HG02623 (cell line): ENCODE data around the gene SERPINB11.
"Not testable (repeated sequence)": the region's sequence is repeated elsewhere in the genome, so short reads cannot be mapped to it uniquely, and the experiment has no call there.

ENCODE experiments used
- ATAC-seq: cut with Tn5 transposase; IDR thresholded peaks from one replicate; pipeline ENCODE4 v1.9.1; 2021; ENCODE audit warnings: moderate library complexity; ENCODE audit not compliant: unreplicated experiment

The SERPINB11 gene

DNA sequence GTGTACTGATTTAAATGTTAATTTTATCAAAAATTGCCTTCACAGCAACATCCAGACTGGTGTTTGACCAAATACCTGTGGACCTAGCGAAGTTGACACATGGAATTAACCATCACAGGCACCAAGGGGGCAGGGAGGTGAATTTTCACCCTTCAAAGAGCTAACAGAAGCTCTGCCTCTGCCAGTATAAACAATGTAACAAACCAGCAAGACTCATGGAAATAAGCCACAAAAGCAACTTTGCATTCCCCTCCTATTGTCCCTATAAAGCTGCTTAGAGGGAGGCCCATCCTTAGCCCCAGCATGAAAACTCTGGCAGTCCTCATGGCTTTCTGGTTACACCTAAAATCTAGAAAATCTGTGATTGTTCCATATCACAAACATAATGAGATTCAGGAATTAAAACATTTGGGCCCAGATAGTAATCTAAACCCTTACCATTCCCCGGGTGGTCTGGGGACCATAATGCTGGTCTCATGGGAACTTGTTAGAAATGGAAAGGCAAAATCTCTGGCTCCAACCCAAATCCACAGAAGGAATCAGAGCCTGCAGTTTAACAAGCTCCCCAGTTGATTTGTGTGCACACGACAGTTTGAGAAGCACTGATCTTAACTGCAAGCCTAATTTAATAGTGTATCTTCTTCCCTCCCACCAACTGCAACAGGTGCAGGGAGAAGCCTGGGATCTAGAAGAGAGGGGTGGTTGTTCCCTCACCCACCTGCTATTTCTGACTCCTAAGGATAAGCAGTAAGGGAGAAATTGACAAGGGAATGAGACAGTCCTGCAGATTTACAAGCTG lies 23.1 kb downstream of the SERPINB11 start:
- ATAC-seq, result no peak

DNA sequence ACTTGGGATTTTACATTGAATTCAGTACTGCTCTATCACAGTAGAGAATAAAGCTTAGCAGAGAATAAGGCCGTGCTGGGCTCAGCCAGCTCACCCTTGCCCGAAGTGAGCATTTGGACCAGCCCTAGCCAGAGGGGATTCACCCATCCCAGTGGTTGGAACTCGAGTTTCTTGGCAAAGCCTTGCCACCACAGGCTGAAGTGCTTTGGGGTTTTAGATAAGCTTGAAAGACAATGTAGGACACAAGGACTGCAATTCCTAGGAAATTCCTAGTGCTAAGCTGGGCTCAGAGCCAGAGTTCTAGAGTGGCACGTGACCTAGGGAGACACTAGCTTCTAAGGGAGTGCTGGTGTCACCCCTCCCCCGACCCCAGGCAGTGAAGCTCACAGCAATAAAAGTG lies 28.0 kb downstream of the SERPINB11 start:
- no peak for ATAC-seq

DNA sequence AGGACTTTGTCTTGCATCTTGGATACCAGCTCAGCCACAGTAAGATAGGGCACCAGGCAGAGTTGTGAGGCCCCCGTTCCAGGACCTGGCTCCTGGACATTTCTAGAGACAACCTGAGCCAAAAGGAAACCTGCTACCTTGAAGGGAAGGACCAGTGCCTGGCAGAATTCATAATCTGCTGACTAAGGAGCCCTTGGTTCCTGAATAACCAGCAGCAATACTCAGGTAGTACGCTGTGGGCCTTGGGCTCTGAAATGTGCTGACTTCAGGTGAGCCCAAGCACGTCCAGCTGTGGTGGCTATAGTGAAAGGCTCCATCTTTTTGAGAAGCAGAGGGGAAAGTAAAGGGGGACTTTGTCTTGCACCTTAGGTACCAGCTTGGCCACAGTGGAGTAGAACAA lies 28.5 kb downstream of the SERPINB11 start:
- no peak for ATAC-seq

DNA sequence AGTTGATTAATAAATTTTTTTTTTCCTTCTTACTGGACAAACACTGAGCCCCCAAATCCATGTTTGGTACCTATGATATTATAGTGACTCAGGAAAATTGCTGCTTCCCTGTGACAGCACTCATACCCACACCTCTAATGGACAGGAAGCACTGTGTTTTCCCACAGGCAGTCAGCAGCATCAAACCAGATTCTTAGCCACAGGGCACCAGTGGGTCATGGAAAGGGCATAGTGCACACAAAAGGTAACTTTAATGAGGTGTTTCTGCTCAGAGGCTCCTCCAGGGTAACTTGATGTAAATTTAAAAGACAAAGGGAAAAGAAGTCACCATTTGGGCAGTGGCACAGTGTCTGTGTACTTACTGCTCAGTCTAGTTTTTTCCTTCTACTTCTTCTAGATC lies 34.1 kb downstream of the SERPINB11 start:
- ATAC-seq, result no peak

DNA sequence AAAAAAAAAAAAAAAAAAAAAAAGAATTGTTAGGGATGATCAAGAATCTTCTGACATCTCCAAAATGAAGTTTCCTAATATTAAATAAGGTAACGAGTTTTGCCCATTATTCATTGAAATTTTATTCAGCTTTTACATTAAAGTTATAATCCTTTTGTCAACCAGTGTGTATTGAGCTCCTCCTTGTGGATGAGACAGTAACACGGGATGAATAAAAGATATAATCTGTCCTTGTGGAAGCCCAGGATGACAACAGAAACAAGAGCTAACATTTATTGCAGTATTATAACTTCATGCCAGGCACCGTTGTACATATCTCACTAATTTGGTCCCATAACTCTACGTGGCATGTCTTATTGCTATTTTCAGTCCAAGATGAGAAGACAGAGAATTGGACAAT lies 39.0 kb downstream of the SERPINB11 start:
- ATAC-seq, result no peak

DNA sequence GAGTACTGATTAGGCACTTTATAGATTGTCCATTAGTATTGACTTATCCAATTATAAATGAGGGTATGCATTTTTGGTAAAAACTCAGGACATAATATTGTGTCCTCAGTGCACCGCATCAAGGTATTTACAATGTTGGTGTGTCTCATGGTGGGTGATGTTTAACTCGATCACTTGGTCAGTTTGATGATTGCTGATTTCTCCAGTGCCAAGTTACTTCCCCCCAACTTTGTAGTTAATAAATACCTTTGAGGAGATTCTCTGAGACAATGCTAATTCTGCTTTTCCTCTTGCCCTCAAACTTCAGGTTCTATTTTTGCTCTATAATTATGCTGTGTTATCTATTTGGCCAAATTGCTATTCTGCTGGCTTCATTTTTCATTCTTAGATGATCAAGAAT lies 44.2 kb downstream of the SERPINB11 start:
- ATAC-seq, result no peak

DNA sequence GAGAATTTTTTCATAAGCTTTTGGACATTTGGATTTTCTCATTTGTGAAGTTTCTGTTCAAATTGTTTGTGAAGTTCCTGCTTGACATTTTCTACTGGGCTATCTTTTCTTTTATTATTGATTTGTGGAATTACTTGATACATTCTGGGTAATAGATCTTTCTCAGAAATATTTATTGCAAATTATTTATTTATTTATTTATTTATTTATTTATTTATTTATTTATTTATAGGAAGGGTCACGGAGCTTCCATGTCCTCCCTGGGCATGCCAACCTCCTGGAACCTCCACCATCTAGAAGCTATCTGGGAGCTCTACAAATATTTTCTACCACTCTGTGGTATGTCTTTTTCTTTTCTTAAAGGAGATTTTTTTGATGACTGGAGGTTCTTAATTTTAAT lies 46.7 kb downstream of the SERPINB11 start:
- ATAC-seq, result no peak

DNA sequence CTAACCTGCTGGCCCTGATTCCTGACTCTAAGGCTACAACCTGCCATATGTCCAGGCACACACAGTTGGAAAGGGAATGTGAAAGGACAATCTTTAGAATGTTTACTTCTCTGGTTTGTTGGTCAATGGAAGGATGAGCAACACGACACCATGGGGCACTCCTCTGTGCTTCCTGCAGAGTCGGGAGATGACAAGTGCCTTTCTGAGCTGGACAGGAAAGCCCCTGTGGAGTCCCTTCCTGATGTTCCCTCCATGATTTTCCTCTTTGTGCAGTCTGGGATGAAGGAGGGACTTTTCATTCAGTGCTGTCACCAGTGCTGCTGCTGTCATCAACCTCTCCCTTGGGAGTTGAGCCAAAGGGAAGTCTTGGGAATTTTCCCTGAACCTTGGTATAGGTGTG lies 49.9 kb downstream of the SERPINB11 start:
- ATAC-seq, result no peak

DNA sequence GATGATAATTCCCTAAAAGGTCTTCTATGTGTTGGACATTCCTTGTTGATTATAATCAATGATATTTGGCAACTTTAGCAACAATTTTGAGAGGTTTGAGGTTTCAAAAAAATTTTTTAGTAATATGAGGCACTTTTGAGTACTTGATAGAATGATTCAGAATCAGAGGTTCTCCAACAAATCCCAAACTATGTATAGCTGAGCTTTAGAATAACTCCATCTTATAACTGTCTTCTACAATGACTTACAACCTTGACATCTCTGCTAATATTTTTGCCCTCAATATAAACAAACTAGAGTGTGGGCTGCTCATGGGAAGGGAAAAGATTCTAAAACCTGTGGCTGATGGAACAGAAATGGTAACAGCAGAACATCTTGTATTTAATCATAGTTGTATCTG lies 50.9 kb downstream of the SERPINB11 start:
- ATAC-seq, result no peak

DNA sequence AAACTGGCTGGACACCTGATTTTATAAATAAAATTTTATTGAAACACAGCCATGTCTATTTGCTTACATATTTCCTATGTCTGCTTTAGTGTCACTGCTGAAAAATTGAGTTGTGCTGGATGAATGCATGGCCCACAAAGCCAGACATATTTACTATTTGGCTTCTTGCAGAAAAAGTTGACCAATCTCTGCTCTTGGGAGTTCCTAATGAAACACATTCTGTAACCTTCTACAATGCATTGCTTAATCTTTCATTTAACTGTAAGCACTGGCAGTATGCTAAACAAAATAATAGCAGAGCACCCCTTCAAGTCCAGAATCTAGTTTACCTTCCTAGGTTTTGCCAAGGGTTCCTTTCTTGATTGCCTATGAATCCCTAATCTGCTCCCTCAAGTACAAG lies 54.8 kb downstream of the SERPINB11 start:
- ATAC-seq, result no peak

DNA sequence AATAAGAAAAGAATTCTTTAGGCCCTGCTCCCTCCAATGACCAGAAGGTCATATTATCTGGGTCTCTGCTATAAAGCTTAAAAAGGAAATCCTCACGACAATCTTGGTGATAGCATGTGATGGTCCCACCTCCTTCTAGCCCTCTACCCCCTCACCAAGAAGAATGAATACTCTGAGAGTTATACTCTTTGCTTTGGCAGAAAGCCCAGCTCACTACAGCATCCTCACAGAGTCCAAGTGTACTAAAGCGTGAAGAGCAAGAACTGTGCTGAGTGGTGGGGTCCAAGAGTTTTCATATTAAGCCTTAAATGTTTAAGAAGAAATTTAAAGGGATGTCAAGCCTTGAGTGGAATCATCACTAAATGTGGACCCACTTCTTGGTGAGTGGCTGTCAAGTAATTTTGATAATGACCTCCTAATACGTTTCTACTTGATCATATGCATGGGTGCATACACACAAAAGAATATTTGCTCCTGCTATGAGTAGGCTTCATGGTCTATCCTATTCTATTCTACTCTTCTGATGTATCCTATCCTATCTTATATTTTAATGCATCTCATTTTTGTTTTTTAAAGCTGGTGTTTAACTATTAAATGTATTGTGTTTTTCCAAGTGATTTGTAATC lies 56.0 kb downstream of the SERPINB11 start:
- no peak for ATAC-seq

DNA sequence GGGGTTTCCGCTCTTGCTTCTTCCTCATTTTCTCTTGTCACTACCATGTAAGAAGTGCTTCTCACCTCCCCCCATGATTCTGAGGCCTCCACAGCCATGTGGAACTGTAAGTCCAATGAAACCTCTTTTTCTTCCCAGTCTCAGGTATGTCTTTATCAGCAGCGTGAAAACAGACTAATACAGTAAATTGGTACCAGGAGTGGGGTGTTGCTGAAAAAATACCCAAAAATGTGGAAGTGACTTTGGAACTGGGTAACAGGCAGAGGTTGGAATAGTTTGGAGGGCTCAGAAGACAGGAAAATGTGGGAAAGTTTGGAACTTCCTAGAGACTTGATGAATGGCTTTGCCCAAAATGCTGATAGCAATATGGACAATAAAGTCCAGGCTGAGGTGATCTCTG lies 57.0 kb downstream of the SERPINB11 start:
- not testable (repeated sequence) for ATAC-seq

DNA sequence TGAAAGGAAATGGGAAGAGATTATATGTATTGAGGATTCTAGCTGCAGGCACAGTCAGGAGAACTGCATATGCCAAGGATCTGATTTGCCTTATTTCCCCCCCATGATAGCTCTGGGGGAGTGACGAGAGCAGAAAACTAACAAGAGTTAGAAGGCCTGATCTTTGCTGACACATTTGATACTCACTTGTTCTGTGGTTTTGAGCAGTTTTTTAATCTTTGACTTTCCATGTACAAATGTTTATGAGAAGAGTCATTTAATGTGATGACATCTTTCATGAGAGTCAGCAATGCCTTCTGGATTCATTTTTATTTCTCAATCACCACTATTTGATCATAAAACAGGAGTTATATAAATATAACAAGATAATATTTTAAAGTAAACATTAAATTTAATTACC lies 59.8 kb downstream of the SERPINB11 start:
- ATAC-seq, result no peak

DNA sequence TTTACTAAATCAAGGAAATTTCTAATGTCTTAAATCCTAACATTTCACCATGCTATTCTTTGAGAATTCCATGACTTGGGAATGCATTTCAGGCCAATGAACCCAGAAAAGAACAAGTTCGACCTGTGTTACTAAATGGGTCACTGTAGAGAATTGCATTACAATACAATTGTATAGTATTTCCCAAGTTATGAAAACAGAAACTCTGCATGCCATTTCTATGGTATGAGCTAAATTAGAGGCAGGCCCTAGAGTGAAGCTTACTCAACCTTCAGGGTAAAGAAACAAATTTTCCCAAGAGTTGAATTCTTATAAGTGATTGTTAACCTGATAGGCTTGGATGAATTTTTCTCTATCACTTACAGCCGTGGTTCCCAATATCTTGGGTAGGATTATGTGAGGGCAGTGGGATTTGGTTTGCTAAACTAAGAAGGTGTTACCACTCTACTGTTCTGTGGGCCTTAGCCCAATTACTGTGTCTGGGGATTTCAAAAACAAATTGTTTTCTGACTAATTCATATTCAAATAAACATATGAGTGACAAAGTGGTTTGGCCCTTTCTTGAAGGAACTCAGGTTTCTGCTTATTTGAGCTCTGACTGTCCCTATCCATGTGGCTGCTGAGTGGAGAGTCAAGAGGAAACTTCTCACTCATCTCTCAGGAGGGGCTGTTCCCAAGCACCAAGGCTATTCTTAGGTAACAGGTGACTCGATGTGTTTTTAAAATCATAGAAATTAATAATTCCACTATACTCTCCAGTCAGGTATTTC lies 61.3 kb downstream of the SERPINB11 start:
- no peak for ATAC-seq

DNA sequence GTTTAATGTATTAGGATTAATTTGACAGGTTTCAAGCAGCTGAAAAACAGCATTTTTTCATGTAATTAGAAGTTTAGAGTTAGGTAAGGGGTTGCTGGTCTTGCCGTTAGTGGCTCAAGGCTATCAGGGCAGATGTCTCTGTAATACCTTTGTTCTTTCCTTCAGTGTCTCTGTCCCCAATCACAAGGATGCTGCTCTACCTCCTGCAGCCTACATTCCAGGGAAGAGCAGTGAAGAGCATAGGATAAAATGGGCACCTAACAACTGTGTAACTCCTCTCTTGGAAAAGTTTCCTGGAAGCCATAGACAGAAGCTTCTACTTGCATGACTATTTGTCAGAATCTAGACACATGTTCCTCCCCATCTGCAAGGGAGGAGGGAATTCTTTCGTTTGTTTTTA lies 63.1 kb downstream of the SERPINB11 start:
- no peak for ATAC-seq
